CD8-positive, alpha-beta memory T cell (primary cell): ENCODE measurements around the gene CABP4. TPM values are rescaled to one million over a fixed set of nuclear protein-coding genes. Genes with fewer than 3 reads are reported as not detected.

Source experiments
- CTCF ChIA-PET: fragments of 350-600 bp; sonication (Branson Sonifier 250); formaldehyde crosslinking; loops from one replicate; lab custom pipeline; 2021; ENCODE audit warnings: antibody characterized with exemption; lab: Charles Lee
- POLR2A ChIA-PET: fragments of 350-600 bp; sonication (Branson Sonifier 250); formaldehyde crosslinking; loops from one replicate; lab custom pipeline; 2021; ENCODE audit warnings: antibody characterized with exemption; lab: Charles Lee
- DNase-seq, 5 donors: peaks; one replicate each; pipeline versions ENCODE4 v3.0.0 to v3.0.0-alpha.2; 2020 to 2022; ENCODE audit warnings: mixed read lengths in 1 of 5
- H3K27ac ChIP-seq: one replicate; pipeline ENCODE4 v1.7.0; 2013; ENCODE audit warnings: low read depth, mild to moderate bottlenecking, low read length, moderate library complexity
- H3K27me3 ChIP-seq: 2 replicates; pipeline ENCODE4 v1.7.0; 2013; ENCODE audit warnings: low read length, mild to moderate bottlenecking; ENCODE audit not compliant: insufficient read depth, poor library complexity, severe bottlenecking
- H3K36me3 ChIP-seq: 2 replicates; pipeline ENCODE4 v1.7.0; 2013; ENCODE audit warnings: mild to moderate bottlenecking, low read length, moderate library complexity; ENCODE audit not compliant: insufficient read depth
- H3K4me1 ChIP-seq: 2 replicates; pipeline ENCODE4 v1.7.0; 2013; ENCODE audit warnings: mild to moderate bottlenecking, low read length, moderate library complexity; ENCODE audit not compliant: insufficient read depth
- H3K4me3 ChIP-seq: 2 replicates; pipeline ENCODE4 v1.7.0; 2013; ENCODE audit warnings: mild to moderate bottlenecking, low read length
- H3K9me3 ChIP-seq: 2 replicates; pipeline ENCODE4 v1.7.0; 2013; ENCODE audit warnings: mild to moderate bottlenecking, low read length
- H3K27ac Mint-ChIP-seq, 8 donors: one replicate each; pipeline ENCODE4 v1.8.0; 2020 to 2021; ENCODE audit warnings: mixed read lengths in 8 of 8, mild to moderate bottlenecking in 6 of 8, inconsistent platforms in 3 of 8, moderate library complexity in 3 of 8
- H3K27me3 Mint-ChIP-seq, 2 donors: one replicate each; pipeline ENCODE4 v1.8.0; 2020 to 2021; ENCODE audit warnings: mixed read lengths in 2 of 2, mild to moderate bottlenecking in 1 of 2, moderate library complexity in 1 of 2
- H3K36me3 Mint-ChIP-seq, 3 donors: one replicate each; pipeline ENCODE4 v1.8.0; 2020 to 2021; ENCODE audit warnings: mixed read lengths in 3 of 3, inconsistent platforms in 1 of 3, mild to moderate bottlenecking in 1 of 3
- H3K4me1 Mint-ChIP-seq, 3 donors: one replicate each; pipeline ENCODE4 v1.8.0; 2020 to 2021; ENCODE audit warnings: mixed read lengths in 3 of 3, inconsistent platforms in 1 of 3, mild to moderate bottlenecking in 1 of 3
- H3K4me3 Mint-ChIP-seq, 7 donors: one replicate each; pipeline ENCODE4 v1.8.0; 2020 to 2021; ENCODE audit warnings: mixed read lengths in 7 of 7, mild to moderate bottlenecking in 6 of 7, moderate library complexity in 4 of 7, inconsistent platforms in 2 of 7
- H3K9me3 Mint-ChIP-seq, 5 donors: one replicate each; pipeline ENCODE4 v1.8.0; 2020 to 2022; ENCODE audit warnings: mixed read lengths in 5 of 5, mild to moderate bottlenecking in 3 of 5, moderate library complexity in 2 of 5, inconsistent platforms in 1 of 5
- polyA plus RNA-seq: library from polyadenylated mRNA; unstranded; fragments of 300-500 nt; fragmentation: Illumina TruSeq; gene quantifications from one replicate; pipeline ENCODE4 v1.2.3, GENCODE V29; 2021
- total RNA-seq, 2 experiments: library from RNA; stranded (reverse); gene quantifications; one replicate each; pipeline ENCODE4 v1.2.3, GENCODE V29; 2021

Gene CABP4
- total and polyA plus RNA-seq, 3 experiments from 2014 or later: 0.28 to 0.36 (median 0.33) TPM

DNA sequence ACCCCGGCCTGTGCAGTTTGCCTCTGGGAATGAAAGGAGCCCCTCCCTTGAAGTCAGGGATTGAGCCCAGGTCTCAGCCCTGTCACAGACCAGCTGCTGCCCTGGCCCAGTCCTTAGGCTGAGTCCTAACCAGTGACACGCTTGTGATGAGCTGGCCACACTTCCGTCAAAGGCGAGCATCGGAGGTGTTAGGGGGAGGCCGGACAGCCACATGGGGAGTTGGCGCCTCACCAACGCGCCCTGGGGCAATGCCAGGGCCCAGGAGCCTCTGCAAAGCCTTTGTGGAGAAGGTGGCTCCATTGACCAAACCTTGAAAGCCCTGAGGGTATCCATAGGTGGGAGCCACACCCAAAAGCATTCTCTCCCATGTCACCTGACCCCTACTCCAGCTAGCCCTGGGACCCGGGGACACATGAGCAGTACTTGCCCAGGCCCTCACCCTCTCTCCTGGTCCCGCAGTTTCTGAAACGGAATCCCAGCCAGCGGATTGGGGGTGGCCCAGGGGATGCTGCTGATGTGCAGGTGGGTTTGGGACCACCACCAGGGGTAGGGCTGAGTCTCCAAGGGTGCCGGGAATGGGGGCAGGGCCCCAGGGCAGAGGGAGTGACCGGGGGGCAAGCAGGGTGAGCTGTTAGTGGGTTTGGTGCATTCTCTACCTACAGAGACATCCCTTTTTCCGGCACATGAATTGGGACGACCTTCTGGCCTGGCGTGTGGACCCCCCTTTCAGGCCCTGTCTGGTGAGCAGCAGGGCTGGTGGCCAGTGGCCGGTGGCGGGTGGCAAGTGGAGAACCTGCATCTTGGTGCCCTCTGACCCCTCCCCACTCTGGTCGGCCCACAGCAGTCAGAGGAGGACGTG is 21.4 kb upstream of the CABP4 start:
- peaks cover 25% of the 10 kb centered on the region for H3K36me3 ChIP-seq
- POLR2A ChIA-PET: interaction anchor here (0.6 to 10.1 kb wide), 10 partner anchors 9 to 58 kb away, joined by 3 to 203 read pairs (median 4); partner anchors contain the start of genes CORO1B, PPP1CA and TBC1D10C
- Mint-ChIP-seq H3K36me3 (peaks cover 0 to 63% (median 6%) of the 10 kb centered on the region in 3 donors), H3K27ac (peak overlapping the region; percentile 71 to 98 (median 86)), H3K4me3 (peak overlapping the region; percentile 61 to 99 (median 97)), H3K4me1 (peaks cover 32 to 79% (median 37%) of the 10 kb centered on the region in 3 donors), H3K27me3 (no peaks in the 10 kb centered on the region), H3K9me3 (no peaks in the 10 kb centered on the region)
- H3K4me3 ChIP-seq: peak overlapping the region; percentile 95
- peaks cover 61% of the 10 kb centered on the region for H3K4me1 ChIP-seq
- CTCF ChIA-PET: interaction anchor here (0.9 to 4.5 kb wide), 6 partner anchors 21 to 71 kb away, joined by 3 to 23 read pairs (median 4); partner anchors contain the start of genes PPP1CA, RAD9A and TBC1D10C
- no peaks in the 10 kb centered on the region for H3K27me3 ChIP-seq
- peak in 2 of 5 donors; percentile 21 to 30 for DNase-seq
- no peaks in the 10 kb centered on the region for H3K9me3 ChIP-seq
- H3K27ac ChIP-seq: peak overlapping the region; percentile 31

DNA sequence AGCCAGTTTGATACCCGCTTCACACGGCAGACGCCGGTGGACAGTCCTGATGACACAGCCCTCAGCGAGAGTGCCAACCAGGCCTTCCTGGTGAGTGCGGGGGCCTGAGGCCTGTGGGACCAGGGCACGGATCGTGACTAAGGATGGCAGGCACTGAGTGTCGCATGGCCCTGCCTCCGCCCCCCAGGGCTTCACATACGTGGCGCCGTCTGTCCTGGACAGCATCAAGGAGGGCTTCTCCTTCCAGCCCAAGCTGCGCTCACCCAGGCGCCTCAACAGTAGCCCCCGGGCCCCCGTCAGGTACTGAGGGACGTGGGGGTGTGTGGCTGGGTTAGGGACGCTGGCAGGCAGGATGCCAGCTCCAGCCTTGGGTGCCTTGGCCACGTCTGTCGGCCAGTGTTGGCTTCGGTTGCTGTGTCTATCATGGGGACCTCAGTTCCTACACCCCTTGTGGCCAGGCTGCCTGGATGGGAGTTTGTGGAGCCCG is 20.7 kb upstream of the CABP4 start:
- Histone ChIP-seq H3K9me3 (no peaks in the 10 kb centered on the region), H3K27me3 (no peaks in the 10 kb centered on the region), H3K27ac (peak overlapping the region; percentile 31), H3K4me3 (peak overlapping the region; percentile 95), H3K36me3 (peaks cover 25% of the 10 kb centered on the region), H3K4me1 (peaks cover 61% of the 10 kb centered on the region)
- H3K27ac Mint-ChIP-seq: peak overlapping the region; percentile 71 to 98 (median 86)
- ChIA-PET CTCF (interaction anchor here (1.5 to 4.5 kb wide), 3 partner anchors 31 to 35 kb away, joined by 3 to 23 read pairs (median 4); partner anchors contain the start of genes PPP1CA and TBC1D10C), POLR2A (interaction anchor here (0.6 to 10.1 kb wide), 9 partner anchors 9 to 49 kb away, joined by 3 to 203 read pairs (median 4); partner anchors contain the start of genes CORO1B, PPP1CA, RAD9A and TBC1D10C)
- H3K9me3 Mint-ChIP-seq: no peaks in the 10 kb centered on the region
- H3K4me3 Mint-ChIP-seq: peak overlapping the region; percentile 61 to 99 (median 97)
- H3K27me3 Mint-ChIP-seq: peaks cover 0 to under 1% of the 10 kb centered on the region in 2 donors
- H3K4me1 Mint-ChIP-seq: peaks cover 38 to 79% (median 41%) of the 10 kb centered on the region in 3 donors
- peaks cover 0 to 62% (median 6%) of the 10 kb centered on the region in 3 donors for H3K36me3 Mint-ChIP-seq
- peak in 3 of 5 donors; percentile 23 to 49 (median 26) for DNase-seq

DNA sequence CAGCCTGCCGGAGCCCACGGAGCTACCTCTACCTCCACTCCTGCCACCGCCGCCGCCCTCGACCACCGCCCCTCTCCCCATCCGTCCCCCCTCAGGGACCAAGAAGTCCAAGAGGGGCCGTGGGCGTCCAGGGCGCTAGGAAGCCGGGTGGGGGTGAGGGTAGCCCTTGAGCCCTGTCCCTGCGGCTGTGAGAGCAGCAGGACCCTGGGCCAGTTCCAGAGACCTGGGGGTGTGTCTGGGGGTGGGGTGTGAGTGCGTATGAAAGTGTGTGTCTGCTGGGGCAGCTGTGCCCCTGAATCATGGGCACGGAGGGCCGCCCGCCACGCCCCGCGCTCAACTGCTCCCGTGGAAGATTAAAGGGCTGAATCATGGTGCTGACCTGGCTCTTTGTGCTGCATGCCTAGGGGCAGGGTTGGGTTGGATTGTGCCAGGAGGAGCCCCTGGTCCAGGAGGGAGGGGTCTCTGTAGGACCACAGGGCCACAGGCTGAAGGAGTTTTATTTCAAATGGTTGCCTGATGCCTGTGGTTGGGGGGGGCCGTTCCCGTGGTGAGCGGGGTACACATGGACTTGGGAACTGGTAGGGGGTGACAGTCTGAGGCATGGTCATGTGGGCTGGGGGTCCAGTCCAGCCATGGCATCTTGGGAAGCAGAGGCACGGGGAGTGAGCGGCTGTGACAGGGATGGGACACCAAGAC is 20.0 kb upstream of the CABP4 start:
- Histone ChIP-seq H3K4me1 (peaks cover 63% of the 10 kb centered on the region), H3K27me3 (no peaks in the 10 kb centered on the region), H3K4me3 (peak overlapping the region; percentile 95), H3K9me3 (no peaks in the 10 kb centered on the region), H3K27ac (peak overlapping the region; percentile 59), H3K36me3 (peaks cover 25% of the 10 kb centered on the region)
- POLR2A ChIA-PET: interaction anchor here (0.9 to 10.1 kb wide), 13 partner anchors 15 to 49 kb away, joined by 4 to 203 read pairs (median 27); partner anchors contain the start of genes AIP, PPP1CA, RAD9A and TBC1D10C
- peaks cover 0 to 1% of the 10 kb centered on the region in 2 donors for H3K27me3 Mint-ChIP-seq
- DNase-seq: peak in 3 of 5 donors; percentile 11 to 34 (median 23)
- peaks cover 46 to 81% (median 48%) of the 10 kb centered on the region in 3 donors for H3K4me1 Mint-ChIP-seq
- peak overlapping the region; percentile 86 to 98 (median 94) for H3K27ac Mint-ChIP-seq
- CTCF ChIA-PET: interaction anchor here (0.8 to 4.5 kb wide), 4 partner anchors 27 to 34 kb away, joined by 3 to 23 read pairs (median 5); partner anchors contain the start of genes PPP1CA and TBC1D10C
- peak overlapping the region; percentile 96 to 99 (median 98) for H3K4me3 Mint-ChIP-seq
- H3K9me3 Mint-ChIP-seq: no peaks in the 10 kb centered on the region
- peaks cover 0 to 61% (median 6%) of the 10 kb centered on the region in 3 donors for H3K36me3 Mint-ChIP-seq

DNA sequence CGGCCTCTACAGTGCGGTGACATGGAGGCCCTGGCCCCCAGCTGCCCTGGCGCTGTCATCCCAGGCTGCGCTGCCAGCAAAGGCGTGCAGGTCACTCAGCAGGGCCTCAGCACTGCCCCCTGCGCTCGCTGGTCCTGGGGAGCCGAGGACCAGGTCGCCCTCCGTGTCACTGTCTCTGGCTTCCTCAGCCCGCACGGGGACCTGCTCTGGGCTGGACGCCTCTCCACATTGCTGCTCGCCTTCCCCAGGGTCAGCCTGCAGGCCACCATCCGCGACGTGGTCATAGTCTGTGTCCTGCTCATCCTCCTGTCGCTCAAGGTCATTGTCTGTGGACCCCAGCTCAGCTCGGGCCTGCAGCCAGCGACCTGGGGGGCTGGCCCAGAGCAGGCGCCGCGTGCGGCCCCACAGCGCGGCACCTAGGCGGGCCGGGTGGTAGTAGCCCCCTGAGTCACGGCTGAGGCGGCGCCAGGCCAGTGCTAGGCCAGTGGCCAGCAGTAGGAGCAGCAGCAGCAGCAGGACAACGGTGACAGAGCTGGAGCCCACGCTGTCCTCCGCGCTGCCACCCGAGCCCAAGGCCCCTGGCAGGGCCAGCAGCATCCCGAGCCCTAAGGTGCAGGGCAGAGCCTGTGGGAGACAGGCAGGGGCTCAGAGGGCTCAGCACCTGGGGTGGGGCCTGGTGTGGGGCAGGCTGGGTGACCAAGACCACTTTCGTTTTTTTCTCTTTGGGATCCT is 19.3 kb upstream of the CABP4 start:
- Mint-ChIP-seq H3K27ac (peak overlapping the region; percentile 88 to 97 (median 95)), H3K4me3 (peak overlapping the region; percentile 96 to 99 (median 98)), H3K27me3 (peaks cover 0 to 1% of the 10 kb centered on the region in 2 donors), H3K4me1 (peaks cover 52 to 83% (median 53%) of the 10 kb centered on the region in 3 donors), H3K9me3 (no peaks in the 10 kb centered on the region), H3K36me3 (peaks cover 0 to 57% (median 6%) of the 10 kb centered on the region in 3 donors)
- Histone ChIP-seq H3K9me3 (no peaks in the 10 kb centered on the region), H3K27ac (peak overlapping the region; percentile 59), H3K4me1 (peaks cover 70% of the 10 kb centered on the region), H3K4me3 (peak overlapping the region; percentile 95), H3K36me3 (peaks cover 25% of the 10 kb centered on the region), H3K27me3 (no peaks in the 10 kb centered on the region)
- POLR2A ChIA-PET: interaction anchor here (1.2 to 10.1 kb wide), 14 partner anchors 8 to 72 kb away, joined by 5 to 203 read pairs (median 28); partner anchors contain the start of genes AIP, CDK2AP2, GPR152 and PITPNM1
- CTCF ChIA-PET: interaction anchor here (0.7 to 5.5 kb wide), 13 partner anchors 7 to 80 kb away, joined by 3 to 59 read pairs (median 6); partner anchors contain the start of genes AIP, PPP1CA, RAD9A and RPS6KB2
- DNase-seq: peak in 1 of 5 donors; percentile 37

DNA sequence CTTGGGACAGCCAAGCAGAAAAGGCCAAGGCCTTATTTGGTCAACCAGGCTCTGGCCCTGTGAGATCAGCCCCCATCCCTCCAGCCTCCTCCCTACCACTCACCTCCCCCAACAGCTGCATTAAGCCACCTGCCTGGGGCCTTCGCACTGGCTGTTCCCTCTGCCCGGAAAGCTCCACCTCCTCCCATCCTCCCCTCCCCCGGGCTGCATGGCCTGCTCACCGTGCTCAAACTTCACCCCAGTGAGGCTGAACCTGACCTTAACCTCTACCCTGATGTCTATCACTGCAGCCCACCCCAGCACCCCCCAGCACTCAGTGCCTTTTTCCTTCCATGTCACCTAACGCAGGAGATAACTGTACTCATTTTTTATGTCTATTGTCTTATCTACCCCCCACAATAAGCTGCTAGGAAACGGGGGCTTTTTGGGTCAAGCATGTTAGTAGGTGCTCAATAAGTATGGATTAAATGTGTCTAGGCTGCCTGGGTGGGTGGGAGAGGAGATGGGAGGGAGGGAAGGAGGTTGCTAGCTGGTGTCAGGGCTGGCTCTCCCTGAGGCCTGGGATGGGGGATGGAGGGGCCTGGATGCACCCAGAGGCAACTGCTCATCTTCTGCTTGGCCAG is 18.6 kb upstream of the CABP4 start:
- peaks cover 51 to 83% (median 56%) of the 10 kb centered on the region in 3 donors for H3K4me1 Mint-ChIP-seq

DNA sequence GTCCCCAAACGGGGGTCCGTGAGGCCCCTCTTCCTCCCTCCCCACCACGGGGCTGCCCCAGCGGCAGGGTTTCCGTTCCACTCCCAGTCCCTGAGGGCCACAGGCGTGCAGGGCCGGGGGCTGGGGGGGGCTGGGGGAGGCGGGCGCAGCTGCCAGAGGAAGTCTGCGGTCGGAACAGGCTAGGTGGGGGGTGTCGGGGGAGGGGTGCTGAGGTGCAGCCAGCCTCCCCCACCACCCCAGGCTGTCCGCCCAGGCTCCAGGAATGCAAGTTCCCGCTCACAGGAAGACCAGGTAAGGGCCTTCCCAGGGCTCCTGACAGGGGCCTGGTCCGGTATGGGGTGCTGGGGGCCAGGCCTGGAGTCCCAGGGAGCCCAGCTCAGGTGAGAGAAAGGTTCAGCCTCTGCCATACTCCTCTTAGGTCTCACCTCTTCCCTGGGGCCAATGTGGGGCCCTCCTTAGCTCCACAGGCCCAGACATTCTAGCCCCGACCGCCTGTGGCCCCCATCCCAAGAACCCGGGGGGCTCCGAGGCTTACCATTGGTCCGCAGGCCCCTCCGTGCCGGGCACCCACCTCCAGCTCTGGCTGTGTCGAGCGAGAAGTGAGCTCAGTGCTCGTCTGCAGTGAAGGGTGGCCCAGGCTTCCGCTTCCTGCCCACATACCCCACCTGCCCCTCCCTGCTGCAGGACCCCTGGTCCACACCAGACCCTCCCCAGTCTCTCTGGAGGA is 17.9 kb upstream of the CABP4 start, which contains the start of gene PTPRCAP:
Gene PTPRCAP (minus strand): TSS at position 601 of the 727 bp plus-strand sequence. CDS start 63 bp downstream, at position 538.
- Mint-ChIP-seq H3K4me1 (peaks cover 49 to 82% (median 55%) of the 10 kb centered on the region in 3 donors), H3K9me3 (no peaks in the 10 kb centered on the region), H3K4me3 (peak within 1 kb of the TSS; percentile 96 to 99 (median 98)), H3K27me3 (peaks cover 0 to 1% of the 10 kb centered on the region in 2 donors), H3K36me3 (peaks cover 0 to 46% (median 4%) of the 10 kb centered on the region in 3 donors), H3K27ac (peak within 1 kb of the TSS; percentile 69 to 97 (median 94))
- H3K27ac ChIP-seq: peak within 1 kb of the TSS; percentile 79
- CTCF ChIA-PET: interaction anchor here (0.6 to 5.5 kb wide), 26 partner anchors 8 to 149 kb away, joined by 3 to 59 read pairs (median 5); partner anchors contain the start of genes AIP, CLCF1, POLD4 and PPP1CA
- peak within 1 kb of the TSS; percentile 95 for H3K4me3 ChIP-seq
- H3K27me3 ChIP-seq: no peaks in the 10 kb centered on the region
- H3K9me3 ChIP-seq: no peaks in the 10 kb centered on the region
- H3K4me1 ChIP-seq: peaks cover 66% of the 10 kb centered on the region
- peak; percentile 73 to 91 (median 80) for DNase-seq
- H3K36me3 ChIP-seq: peaks cover 18% of the 10 kb centered on the region
- POLR2A ChIA-PET: interaction anchor here (1.2 to 10.1 kb wide), 23 partner anchors 9 to 198 kb away, joined by 3 to 203 read pairs (median 15); partner anchors contain the start of genes AIP, CARNS1, CDK2AP2 and GPR152

More for the DNA sequence above, 18.6 kb upstream of the CABP4 start:
- H3K27me3 ChIP-seq: no peaks in the 10 kb centered on the region
- no peaks in the 10 kb centered on the region for H3K9me3 Mint-ChIP-seq
- ChIA-PET CTCF (interaction anchor here (0.7 to 5.5 kb wide), 21 partner anchors 8 to 85 kb away, joined by 3 to 59 read pairs (median 5); partner anchors contain the start of genes AIP, PPP1CA, RAD9A and RPS6KB2), POLR2A (interaction anchor here (1.2 to 10.1 kb wide), 21 partner anchors 9 to 165 kb away, joined by 3 to 203 read pairs (median 17); partner anchors contain the start of genes AIP, CARNS1, CDK2AP2 and GPR152)
- DNase-seq: peak; percentile 44 to 77 (median 48)
- peaks cover 0 to 53% (median 6%) of the 10 kb centered on the region in 3 donors for H3K36me3 Mint-ChIP-seq
- H3K4me1 ChIP-seq: peaks cover 73% of the 10 kb centered on the region
- peak overlapping the region; percentile 69 to 97 (median 94) for H3K27ac Mint-ChIP-seq
- H3K4me3 ChIP-seq: peak overlapping the region; percentile 95
- peaks cover 23% of the 10 kb centered on the region for H3K36me3 ChIP-seq
- peak overlapping the region; percentile 96 to 99 (median 98) for H3K4me3 Mint-ChIP-seq
- peak overlapping the region; percentile 59 for H3K27ac ChIP-seq
- no peaks in the 10 kb centered on the region for H3K9me3 ChIP-seq
- peaks cover 0 to 1% of the 10 kb centered on the region in 2 donors for H3K27me3 Mint-ChIP-seq
